Choroid plexus epithelial cell (primary cell): ENCODE measurements around the gene EAF1.

Experiments
- DNase-seq: peaks from one replicate; pipeline ENCODE4 v3.0.0-alpha.2; 2010; ENCODE audit warnings: low read depth
- H3K4me3 ChIP-seq: 2 replicates; pipeline ENCODE4 v1.5.1; 2011; ENCODE audit warnings: low read depth, mild to moderate bottlenecking, control low read depth, low read length, moderate library complexity
- CTCF ChIP-seq: conservative IDR thresholded peaks from 2 replicates; pipeline ENCODE4 v1.5.1; 2011; ENCODE audit warnings: low read depth, mild to moderate bottlenecking, control low read depth, inconsistent platforms, low read length, moderate library complexity

Gene EAF1

GRCh38 chr3:15470849-15471248 is 43.5 kb downstream of the EAF1 start:
- DNase-seq: no peak
- no peak overlapping the region for H3K4me3 ChIP-seq
- no peak for TF ChIP-seq CTCF

GRCh38 chr3:15471861-15472260 is 44.5 kb downstream of the EAF1 start:
- no peak for DNase-seq
- TF ChIP-seq CTCF: no peak
- H3K4me3 ChIP-seq: no peak overlapping the region

GRCh38 chr3:15475161-15475560 is 47.8 kb downstream of the EAF1 start:
- no peak for DNase-seq
- no peak overlapping the region for H3K4me3 ChIP-seq
- TF ChIP-seq CTCF: no peak

- no peak overlapping the region for H3K4me3 ChIP-seq
- peak; percentile 17 for DNase-seq
- TF ChIP-seq CTCF: no peak
These were observed 49.0 kb downstream of the EAF1 start for GRCh38 chr3:15476378-15476777.

GRCh38 chr3:15477951-15478639 is 50.7 kb downstream of the EAF1 start:
- no peak for TF ChIP-seq CTCF
- no peak for DNase-seq
- H3K4me3 ChIP-seq: no peak overlapping the region

GRCh38 chr3:15478640-15478979 is 51.2 kb downstream of the EAF1 start:
- no peak for DNase-seq
- no peak overlapping the region for H3K4me3 ChIP-seq
- TF ChIP-seq CTCF: no peak
